Transverse colon (tissue), 4 donors: Measurements from ENCODE around the gene KRTAP10-6. TPM values are rescaled to one million over a fixed set of nuclear protein-coding genes. Genes with fewer than 3 reads are reported as not detected.

Experiments
- DNase-seq: peaks from one replicate; pipeline ENCODE4 v3.0.0-alpha.2; 2019
- H3K27ac ChIP-seq, 4 donors: fragments of 200-600 bp; sonication (generic); 2 replicates each; pipeline ENCODE4 v1.5.1; 2016 to 2018; ENCODE audit warnings: inconsistent platforms in 4 of 4
- H3K27me3 ChIP-seq: fragments of 200-600 bp; sonication (generic); 2 replicates; pipeline ENCODE4 v1.5.1; 2017; ENCODE audit warnings: inconsistent platforms
- H3K36me3 ChIP-seq, 4 donors: fragments of 200-600 bp; sonication (generic); 2 replicates each; pipeline ENCODE4 v1.5.1; 2017 to 2019; ENCODE audit warnings: inconsistent platforms in 4 of 4
- H3K4me1 ChIP-seq, 4 donors: fragments of 200-600 bp; sonication (generic); 2 replicates each; pipeline ENCODE4 v1.5.1; 2017 to 2020; ENCODE audit warnings: inconsistent platforms in 4 of 4
- H3K4me3 ChIP-seq, 4 donors: fragments of 200-600 bp; sonication (generic); 1 replicate in 1 of 4; 2 replicates in 3 of 4; pipeline versions ENCODE4 v1.5.1 to v1.6.1; 2017 to 2019; ENCODE audit warnings: inconsistent platforms in 4 of 4
- H3K9me3 ChIP-seq, 2 donors: fragments of 200-600 bp; sonication (generic); 2 replicates each; pipeline ENCODE4 v1.5.1; 2017 to 2019; ENCODE audit warnings: inconsistent platforms in 2 of 2
- CTCF ChIP-seq, 5 experiments: fragments of 200-600 bp in 3 of 5; fragments of 450-650 bp in 2 of 5; sonication (generic) in 3 of 5; IDR thresholded peaks; 1 replicate in 2 of 5; 2 replicates in 3 of 5; pipeline ENCODE4 v1.5.1; 2016 to 2017; ENCODE audit warnings: antibody characterized with exemption in 5 of 5, inconsistent platforms in 3 of 5, mild to moderate bottlenecking in 2 of 5, moderate library complexity in 1 of 5
- EP300 ChIP-seq: sonication (generic); formaldehyde crosslinking; IDR thresholded peaks from one replicate; pipeline ENCODE4 v1.6.1; 2017; ENCODE audit warnings: antibody characterized with exemption, low read depth
- POLR2A ChIP-seq: fragments of 450-650 bp; IDR thresholded peaks from one replicate; pipeline ENCODE4 v1.6.1; 2016; ENCODE audit warnings: antibody characterized with exemption, mild to moderate bottlenecking, moderate library complexity
- POLR2AphosphoS5 ChIP-seq, 3 donors: sonication (generic); formaldehyde crosslinking; IDR thresholded peaks; one replicate each; pipeline ENCODE4 v1.6.1; 2016; ENCODE audit warnings: antibody characterized with exemption in 3 of 3
- WGBS, 2 donors: methylation state at CpG; one replicate each; pipeline ENCODE4 v1.1.5; 2018; ENCODE audit warnings: low coverage in 1 of 2; 5-methylcytosine and 5-hydroxymethylcytosine counted together
- in situ Hi-C, 4 donors: fragments of 200-750 bp; cut with MboI; loops; one replicate each; pipeline versions ENCODE4 v1.15.0 to v1.15.1; 2017; ENCODE audit warnings: low sequenced_read_pairs in 3 of 4, low pct_ligation_motif_present in 1 of 4, low pct_unique_long_range_greater_than_20kb in 1 of 4
- intact Hi-C: fragments of 100-400 bp; cut with DNase I; formaldehyde crosslinking; loops from one replicate; pipeline ENCODE4 v1.15.1; 2023; ENCODE audit warnings: low total_unique reads
- total RNA-seq, 4 donors: library from RNA; depleted of rRNA; stranded (reverse); fragments of >200 nt; gene quantifications; one replicate each; pipeline ENCODE4 v1.1.0, GENCODE V29; 2016

The KRTAP10-6 gene
- total RNA-seq, 4 donors from 2014 or later = not detected

- intact Hi-C loops = no loop called here
- Histone ChIP-seq H3K4me1 (peaks cover 0 to 3% (median 0%) of the 10 kb centered on the region in 4 donors), H3K27ac (peak overlapping the region in 1 of 4 donors; percentile 3), H3K9me3 (peaks cover 5 to 13% of the 10 kb centered on the region in 2 donors), H3K27me3 (no peaks in the 10 kb centered on the region), H3K4me3 (no peak overlapping the region), H3K36me3 (no peaks in the 10 kb centered on the region)
- WGBS, 2 donors = 39% methylated on average over 4 of the region's 4 CpGs; no CpG with 5 or more reads in 1 of the 2 donors
- TF ChIP-seq CTCF (IDR thresholded peaks at IDR 0.05) = peak in 1 of 5 experiments; percentile 25
- no peak for TF ChIP-seq POLR2A
- no peak for TF ChIP-seq EP300
- TF ChIP-seq POLR2AphosphoS5 (IDR thresholded peaks at IDR 0.05) = no peak
- in situ Hi-C loops = no loop called here
- peak; percentile 22 for DNase-seq
Measured at GRCh38 chr21:44618504-44618903, 26.2 kb upstream of the KRTAP10-6 start.

- DNase-seq = no peak
- no peaks in the 10 kb centered on the region for H3K27me3 ChIP-seq
- WGBS, 2 donors = 59% methylated on average over 8 of the region's 8 CpGs; no CpG with 5 or more reads in 1 of the 2 donors
- H3K4me3 ChIP-seq = no peak overlapping the region
- H3K27ac ChIP-seq = no peak overlapping the region
- H3K4me1 ChIP-seq = peaks cover 0 to 3% (median 0%) of the 10 kb centered on the region in 4 donors
- in situ Hi-C loops = no loop called here
- H3K9me3 ChIP-seq = peaks cover 0 to 6% of the 10 kb centered on the region in 2 donors
- intact Hi-C loops = no loop called here
- H3K36me3 ChIP-seq = no peaks in the 10 kb centered on the region
- TF ChIP-seq POLR2A (no peak), CTCF (IDR thresholded peaks at IDR 0.05) (no peak), POLR2AphosphoS5 (IDR thresholded peaks at IDR 0.05) (no peak), EP300 (no peak)
Measured at GRCh38 chr21:44617071-44617501, 24.8 kb upstream of the KRTAP10-6 start.

GRCh38 chr21:44616591-44616926, 24.3 kb upstream of the KRTAP10-6 start:
- TF ChIP-seq EP300 (no peak), POLR2A (no peak), CTCF (IDR thresholded peaks at IDR 0.05) (no peak), POLR2AphosphoS5 (IDR thresholded peaks at IDR 0.05) (no peak)
- 85% methylated on average over 16 of the region's 16 CpGs; no CpG with 5 or more reads in 1 of the 2 donors for WGBS, 2 donors
- intact Hi-C loops = no loop called here
- no peak overlapping the region for H3K4me3 ChIP-seq
- no peak overlapping the region for H3K27ac ChIP-seq
- peaks cover 0 to 6% of the 10 kb centered on the region in 2 donors for H3K9me3 ChIP-seq
- in situ Hi-C loops = no loop called here
- H3K27me3 ChIP-seq = no peaks in the 10 kb centered on the region
- peaks cover 0 to 3% (median 0%) of the 10 kb centered on the region in 4 donors for H3K4me1 ChIP-seq
- H3K36me3 ChIP-seq = no peaks in the 10 kb centered on the region
- no peak for DNase-seq

- Histone ChIP-seq H3K27me3 (no peaks in the 10 kb centered on the region), H3K9me3 (peaks cover 0 to 6% of the 10 kb centered on the region in 2 donors), H3K4me3 (no peak overlapping the region), H3K36me3 (no peaks in the 10 kb centered on the region), H3K4me1 (peaks cover 0 to 3% (median 0%) of the 10 kb centered on the region in 4 donors), H3K27ac (no peak overlapping the region)
- in situ Hi-C loops (no loop called here), intact Hi-C loops (no loop called here)
- 83% methylated on average over 17 of the region's 17 CpGs; no CpG with 5 or more reads in 1 of the 2 donors for WGBS, 2 donors
- TF ChIP-seq POLR2AphosphoS5 (IDR thresholded peaks at IDR 0.05) = no peak
- no peak for TF ChIP-seq CTCF (IDR thresholded peaks at IDR 0.05)
- TF ChIP-seq POLR2A = no peak
- TF ChIP-seq EP300 = no peak
- no peak for DNase-seq
Measured at GRCh38 chr21:44615911-44616590, 23.7 kb upstream of the KRTAP10-6 start.
